Measurements from ENCODE around the gene HLA-F.

The HLA-F gene

DNA sequence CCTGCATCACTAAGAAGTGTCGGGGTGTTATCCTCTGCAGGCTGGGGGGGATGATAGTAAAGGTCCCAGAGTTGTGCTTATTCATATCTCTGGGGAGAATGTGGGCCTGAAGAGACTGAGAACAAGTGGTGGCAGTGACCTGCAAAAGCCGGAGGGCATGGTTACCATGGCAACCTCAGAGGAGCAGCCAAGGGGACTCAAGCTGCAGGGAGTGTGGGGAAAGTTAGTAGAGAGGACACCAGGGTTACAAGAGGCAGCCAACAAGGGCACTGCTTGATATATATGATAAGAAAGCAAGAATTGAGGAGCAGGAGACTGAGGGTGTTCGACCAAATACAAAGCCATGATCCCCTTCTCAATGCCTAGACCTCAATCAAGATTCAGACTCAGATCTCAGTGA is 46.1 kb downstream of the HLA-F start:
- no peak for DNase-seq (ENCODE audit: low read depth)
- TF ChIP-seq, protein P1, sequence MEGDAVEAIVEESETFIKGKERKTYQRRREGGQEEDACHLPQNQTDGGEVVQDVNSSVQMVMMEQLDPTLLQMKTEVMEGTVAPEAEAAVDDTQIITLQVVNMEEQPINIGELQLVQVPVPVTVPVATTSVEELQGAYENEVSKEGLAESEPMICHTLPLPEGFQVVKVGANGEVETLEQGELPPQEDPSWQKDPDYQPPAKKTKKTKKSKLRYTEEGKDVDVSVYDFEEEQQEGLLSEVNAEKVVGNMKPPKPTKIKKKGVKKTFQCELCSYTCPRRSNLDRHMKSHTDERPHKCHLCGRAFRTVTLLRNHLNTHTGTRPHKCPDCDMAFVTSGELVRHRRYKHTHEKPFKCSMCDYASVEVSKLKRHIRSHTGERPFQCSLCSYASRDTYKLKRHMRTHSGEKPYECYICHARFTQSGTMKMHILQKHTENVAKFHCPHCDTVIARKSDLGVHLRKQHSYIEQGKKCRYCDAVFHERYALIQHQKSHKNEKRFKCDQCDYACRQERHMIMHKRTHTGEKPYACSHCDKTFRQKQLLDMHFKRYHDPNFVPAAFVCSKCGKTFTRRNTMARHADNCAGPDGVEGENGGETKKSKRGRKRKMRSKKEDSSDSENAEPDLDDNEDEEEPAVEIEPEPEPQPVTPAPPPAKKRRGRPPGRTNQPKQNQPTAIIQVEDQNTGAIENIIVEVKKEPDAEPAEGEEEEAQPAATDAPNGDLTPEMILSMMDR (conservative IDR thresholded peaks at IDR 0.05; ENCODE audit: control insufficient read depth, insufficient read depth, low read depth, low read length): no peak
- no peak overlapping the region for H3K4me3 ChIP-seq (ENCODE audit: control insufficient read depth, low read depth, low read length)

DNA sequence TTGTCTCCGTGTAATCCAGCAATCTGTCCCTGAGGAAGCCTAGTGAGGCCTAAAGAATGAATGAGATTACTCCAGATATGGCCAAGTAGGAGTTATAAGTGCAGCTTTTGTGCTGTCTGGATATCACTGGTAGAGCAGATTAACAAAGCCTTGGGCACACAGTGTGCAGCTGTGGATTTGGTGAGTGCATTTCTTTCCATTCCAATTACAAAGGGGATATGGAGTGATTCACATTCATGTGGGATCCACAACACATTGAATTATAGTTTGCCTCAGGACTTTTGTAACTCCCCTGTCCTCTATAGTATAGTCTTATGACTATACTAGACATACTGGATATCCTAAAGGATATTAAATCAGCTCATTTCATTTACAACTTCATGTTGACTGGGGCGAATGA is 47.1 kb downstream of the HLA-F start:
- no peak overlapping the region for H3K4me3 ChIP-seq (ENCODE audit: control insufficient read depth, low read depth, low read length)
- DNase-seq (ENCODE audit: low read depth): no peak
- TF ChIP-seq, protein P1 (conservative IDR thresholded peaks at IDR 0.05; ENCODE audit: control insufficient read depth, insufficient read depth, low read depth, low read length): no peak

DNA sequence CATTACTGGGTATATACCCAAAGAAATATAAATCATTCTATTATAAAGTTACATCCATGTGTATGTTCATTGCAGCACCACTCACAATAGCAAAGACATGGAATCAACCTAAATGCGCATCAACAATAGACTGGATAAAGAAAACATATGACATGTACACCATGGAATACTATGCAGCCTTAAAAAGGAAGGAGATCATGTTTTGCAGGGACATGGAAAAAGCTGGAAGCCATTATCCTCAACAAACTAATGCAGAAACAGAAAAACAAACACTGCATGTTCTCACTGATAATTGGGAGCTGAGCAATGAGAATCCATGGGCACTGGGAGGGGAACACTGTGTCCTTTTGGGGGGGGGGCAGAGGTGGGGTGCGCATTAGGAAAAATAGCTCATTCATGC is 53.5 kb downstream of the HLA-F start:
- DNase-seq (ENCODE audit: low read depth): no peak
- TF ChIP-seq, protein P1 (conservative IDR thresholded peaks at IDR 0.05; ENCODE audit: control insufficient read depth, insufficient read depth, low read depth, low read length): no peak
- no peak overlapping the region for H3K4me3 ChIP-seq (ENCODE audit: control insufficient read depth, low read depth, low read length)
